Measurements from ENCODE around the gene CENPF. TPM values are rescaled to one million over a fixed set of nuclear protein-coding genes. Genes with fewer than 3 reads are reported as not detected.

The CENPF gene
- total RNA-seq, 1 donor from 2014 or later = 3.5 TPM

DNA sequence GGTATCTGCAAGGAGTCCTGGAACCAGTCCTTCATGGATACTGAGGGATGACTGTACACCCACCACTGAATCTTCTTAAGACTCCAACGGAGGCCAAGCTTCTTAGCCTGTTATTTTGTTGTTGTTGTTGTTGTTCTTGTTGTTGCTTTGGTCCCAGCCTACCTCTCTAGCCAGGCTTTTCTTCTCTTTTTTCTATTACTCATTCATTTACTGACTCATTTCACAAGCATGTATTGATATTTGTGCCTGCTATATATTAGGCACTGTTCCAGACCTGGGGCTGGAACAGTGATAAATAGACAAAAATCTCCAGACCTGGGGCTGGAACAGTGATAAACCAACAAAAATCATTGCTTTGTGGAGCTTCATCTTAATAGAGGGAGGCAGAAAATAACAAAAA is 20.4 kb downstream of the CENPF start:
- no peak for DNase-seq (ENCODE audit: low spot score)

DNA sequence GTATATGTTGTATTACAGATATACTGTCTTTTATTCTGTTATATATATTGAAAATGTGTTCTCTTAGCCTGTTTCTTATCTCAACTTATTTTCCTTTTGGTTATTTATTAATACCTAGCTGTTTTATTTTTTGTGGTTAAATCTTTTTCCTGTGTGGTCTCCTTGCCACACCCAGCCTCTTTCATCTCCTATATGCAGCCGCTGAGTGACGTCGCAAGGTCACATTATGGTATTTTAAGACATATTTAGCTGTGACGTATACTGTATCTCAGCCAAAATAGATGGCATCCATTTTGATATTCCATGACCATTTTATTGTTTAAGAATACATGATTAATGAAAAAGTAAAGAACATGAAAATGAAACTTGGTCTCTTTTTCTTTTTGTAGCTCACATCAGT is 29.1 kb downstream of the CENPF start:
- no peak for DNase-seq (ENCODE audit: low spot score)

DNA sequence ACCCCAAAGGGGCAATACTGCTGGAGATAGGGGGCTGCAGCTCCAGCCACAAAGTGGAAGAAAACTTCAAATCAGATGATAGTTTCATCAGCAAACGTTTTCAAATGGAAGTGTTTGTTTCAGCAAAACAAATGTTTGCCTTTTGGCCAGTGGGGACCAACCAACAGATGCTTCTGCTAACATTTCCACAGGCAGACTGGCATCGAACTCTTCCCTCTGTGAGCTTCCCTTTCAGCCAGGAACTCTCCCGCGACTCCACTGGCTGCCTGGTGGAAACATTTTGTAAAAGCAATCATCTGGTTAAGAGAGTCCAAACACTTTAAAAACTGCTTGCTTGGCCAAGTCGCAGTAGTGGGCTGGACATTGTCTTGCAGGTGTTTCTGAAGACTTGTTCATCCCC is 30.7 kb downstream of the CENPF start:
- no peak for DNase-seq (ENCODE audit: low spot score)

DNA sequence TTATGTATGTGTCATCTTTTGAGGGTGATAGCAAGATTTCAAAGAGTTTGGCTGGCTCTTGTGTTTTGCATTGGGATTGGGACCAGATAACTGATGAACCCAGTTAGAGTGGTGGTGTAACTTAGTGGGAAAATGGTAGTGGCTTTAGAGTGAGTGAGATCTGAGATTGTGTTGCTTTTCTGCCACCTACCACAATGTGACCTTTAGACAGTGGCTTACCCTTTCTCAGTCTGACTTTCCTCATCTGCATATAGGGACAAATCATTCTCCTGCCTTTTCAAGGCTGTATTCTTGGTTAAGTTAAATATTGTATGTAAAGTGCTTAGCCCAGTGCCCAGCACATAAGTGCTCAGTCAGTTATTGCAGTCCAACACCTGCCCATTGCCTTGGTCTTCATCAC is 31.3 kb downstream of the CENPF start:
- no peak for DNase-seq (ENCODE audit: low spot score)

DNA sequence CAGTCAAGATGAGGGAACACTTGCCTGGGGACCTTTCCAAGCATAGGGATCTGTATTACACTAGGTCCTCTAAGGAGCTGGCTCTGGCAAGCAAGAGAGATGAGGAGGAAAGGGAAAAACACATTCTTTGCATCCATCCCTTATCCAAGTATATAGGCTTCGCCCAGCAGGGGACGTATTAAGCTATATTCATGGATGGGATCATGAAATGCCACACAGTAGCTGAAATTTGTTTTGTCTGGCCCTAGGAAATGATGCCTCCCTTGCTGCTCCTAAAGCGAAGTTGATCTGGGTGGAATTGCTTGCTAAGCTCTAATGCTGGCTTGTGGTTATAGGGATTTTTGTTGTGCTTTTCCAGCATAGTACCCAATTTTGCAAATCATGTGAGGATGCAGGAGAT is 32.1 kb downstream of the CENPF start:
- DNase-seq (ENCODE audit: low spot score) = no peak

DNA sequence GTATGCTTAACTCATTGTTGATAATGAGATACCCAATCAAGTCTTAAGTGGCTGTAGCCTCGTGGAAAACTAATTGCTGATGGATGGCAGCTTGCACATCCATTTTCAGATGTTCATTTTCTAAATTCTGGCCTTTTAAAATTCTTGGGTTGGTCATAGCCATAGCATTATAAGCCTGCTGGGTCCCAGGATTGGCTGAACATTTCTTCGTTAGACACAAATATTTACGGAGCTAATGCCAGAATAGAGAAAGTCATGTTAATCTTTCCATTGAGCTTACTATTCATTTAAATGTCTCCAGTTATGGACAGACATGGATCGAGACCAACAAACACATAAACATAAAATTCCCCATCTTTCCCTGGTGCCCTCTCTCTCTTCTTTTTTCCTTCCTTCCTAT is 32.5 kb downstream of the CENPF start:
- DNase-seq (ENCODE audit: low spot score) = no peak

DNA sequence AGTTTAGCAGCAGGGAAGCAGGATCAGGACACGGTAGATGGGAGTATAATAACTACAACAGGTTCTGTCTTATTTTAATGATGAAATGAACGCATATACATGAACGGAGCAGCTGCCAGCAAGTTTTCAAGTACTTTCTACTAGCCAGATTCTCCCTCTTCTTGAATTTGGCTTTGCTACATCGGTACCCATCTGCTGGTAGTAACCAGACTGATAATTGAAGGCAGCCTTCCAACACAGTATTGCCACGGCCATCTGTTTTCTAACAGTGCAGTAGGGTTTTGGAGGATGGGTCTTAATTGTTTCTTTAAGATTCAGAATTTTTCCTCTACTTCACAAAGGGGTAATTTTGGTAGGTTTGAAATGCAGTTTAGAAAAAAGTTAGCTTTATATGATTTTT is 33.4 kb downstream of the CENPF start:
- DNase-seq (ENCODE audit: low spot score) = no peak

DNA sequence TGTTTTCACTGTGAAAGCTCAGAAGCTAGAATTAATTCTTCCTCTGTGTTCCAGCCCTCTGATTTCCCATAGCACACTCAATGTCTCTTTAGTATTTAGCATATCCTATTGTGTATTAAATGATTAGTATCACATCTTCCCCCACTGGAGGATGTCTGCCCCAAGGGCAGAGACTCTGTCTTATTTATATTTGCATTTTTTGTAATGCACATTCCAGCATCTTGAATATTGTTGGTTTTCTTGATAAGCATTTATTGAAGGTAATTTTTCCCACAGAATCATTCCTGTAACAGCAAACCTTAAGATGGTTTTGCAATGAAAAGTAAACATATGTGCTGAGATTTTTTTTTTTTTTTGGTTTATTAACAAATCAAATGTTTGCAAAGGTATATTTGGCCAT is 34.1 kb downstream of the CENPF start:
- DNase-seq (ENCODE audit: low spot score) = no peak

DNA sequence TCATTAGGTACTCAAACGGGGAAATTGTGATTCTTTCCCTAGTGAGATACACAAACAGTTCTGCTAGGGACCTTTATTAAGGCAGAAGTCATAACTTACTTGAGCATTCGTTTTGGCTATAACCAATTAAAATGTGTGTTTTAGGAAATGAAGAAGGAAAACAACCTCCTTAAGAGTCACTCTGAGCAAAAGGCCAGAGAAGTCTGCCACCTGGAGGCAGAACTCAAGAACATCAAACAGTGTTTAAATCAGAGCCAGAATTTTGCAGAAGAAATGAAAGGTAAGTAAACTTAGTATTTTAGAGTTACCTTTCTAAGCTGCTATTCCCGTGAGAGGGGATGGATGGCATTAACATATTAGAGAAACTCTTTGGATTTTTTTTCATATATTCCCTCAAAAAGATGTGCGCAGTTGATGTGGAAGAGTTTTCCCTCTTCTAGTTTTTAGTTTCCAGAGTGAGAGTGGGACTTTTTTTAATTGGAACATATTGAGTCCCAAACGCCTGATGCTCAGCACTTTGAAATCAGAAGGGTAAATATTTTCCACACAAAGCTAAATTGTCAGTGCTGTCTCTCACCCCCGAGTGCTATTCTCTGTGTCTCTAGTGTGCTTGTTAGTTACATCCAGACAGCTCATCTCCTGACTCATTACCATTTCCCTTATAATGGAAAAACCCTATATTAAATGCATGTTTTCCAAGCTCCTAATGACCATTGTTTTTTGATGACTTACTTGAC is 34.9 kb downstream of the CENPF start:
- no peak for DNase-seq (ENCODE audit: low spot score)

DNA sequence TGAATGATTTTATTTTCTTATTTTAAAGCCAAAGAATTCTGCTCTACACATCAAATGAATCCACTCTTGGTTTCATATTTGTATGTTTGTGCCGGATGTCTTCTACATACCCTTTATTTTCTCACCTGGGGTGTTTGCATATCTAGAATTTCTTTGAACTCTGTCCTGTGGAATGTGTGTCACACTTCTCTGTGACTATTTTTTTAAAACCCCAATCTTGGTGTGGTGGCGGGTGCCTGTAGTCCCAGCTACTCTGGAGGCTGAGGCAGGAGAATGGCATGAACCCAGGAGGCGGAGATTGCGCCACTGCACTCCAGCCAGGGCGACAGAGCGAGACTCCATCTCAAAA is 35.4 kb downstream of the CENPF start:
- DNase-seq (ENCODE audit: low spot score) = no peak

DNA sequence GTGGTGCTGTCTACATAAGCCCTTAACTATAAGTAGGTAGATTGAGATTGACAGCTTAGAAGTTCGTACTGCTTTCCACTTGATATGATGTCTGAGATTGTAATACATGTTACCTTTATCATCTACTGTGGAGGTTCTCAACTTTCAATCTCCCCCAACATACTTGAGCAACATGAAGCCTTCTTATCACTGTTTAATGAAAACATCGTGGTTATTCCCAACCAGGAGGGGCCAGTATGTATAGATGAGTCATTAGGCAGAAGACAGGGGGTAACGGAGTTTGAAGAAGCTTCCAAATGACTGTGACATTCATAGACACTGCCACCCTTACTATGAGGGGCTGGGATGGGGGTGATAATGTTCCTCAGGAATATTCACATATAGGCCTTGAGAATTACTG is 36.0 kb downstream of the CENPF start:
- DNase-seq (ENCODE audit: low spot score) = no peak

DNA sequence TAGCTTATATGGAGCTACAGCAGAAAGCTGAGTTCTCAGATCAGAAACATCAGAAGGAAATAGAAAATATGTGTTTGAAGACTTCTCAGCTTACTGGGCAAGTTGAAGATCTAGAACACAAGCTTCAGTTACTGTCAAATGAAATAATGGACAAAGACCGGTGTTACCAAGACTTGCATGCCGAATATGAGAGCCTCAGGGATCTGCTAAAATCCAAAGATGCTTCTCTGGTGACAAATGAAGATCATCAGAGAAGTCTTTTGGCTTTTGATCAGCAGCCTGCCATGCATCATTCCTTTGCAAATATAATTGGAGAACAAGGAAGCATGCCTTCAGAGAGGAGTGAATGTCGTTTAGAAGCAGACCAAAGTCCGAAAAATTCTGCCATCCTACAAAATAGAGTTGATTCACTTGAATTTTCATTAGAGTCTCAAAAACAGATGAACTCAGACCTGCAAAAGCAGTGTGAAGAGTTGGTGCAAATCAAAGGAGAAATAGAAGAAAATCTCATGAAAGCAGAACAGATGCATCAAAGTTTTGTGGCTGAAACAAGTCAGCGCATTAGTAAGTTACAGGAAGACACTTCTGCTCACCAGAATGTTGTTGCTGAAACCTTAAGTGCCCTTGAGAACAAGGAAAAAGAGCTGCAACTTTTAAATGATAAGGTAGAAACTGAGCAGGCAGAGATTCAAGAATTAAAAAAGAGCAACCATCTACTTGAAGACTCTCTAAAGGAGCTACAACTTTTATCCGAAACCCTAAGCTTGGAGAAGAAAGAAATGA is 37.6 kb downstream of the CENPF start:
- DNase-seq (ENCODE audit: low spot score) = no peak

DNA sequence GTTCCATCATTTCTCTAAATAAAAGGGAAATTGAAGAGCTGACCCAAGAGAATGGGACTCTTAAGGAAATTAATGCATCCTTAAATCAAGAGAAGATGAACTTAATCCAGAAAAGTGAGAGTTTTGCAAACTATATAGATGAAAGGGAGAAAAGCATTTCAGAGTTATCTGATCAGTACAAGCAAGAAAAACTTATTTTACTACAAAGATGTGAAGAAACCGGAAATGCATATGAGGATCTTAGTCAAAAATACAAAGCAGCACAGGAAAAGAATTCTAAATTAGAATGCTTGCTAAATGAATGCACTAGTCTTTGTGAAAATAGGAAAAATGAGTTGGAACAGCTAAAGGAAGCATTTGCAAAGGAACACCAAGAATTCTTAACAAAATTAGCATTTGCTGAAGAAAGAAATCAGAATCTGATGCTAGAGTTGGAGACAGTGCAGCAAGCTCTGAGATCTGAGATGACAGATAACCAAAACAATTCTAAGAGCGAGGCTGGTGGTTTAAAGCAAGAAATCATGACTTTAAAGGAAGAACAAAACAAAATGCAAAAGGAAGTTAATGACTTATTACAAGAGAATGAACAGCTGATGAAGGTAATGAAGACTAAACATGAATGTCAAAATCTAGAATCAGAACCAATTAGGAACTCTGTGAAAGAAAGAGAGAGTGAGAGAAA is 38.4 kb downstream of the CENPF start:
- DNase-seq (ENCODE audit: low spot score) = no peak

DNA sequence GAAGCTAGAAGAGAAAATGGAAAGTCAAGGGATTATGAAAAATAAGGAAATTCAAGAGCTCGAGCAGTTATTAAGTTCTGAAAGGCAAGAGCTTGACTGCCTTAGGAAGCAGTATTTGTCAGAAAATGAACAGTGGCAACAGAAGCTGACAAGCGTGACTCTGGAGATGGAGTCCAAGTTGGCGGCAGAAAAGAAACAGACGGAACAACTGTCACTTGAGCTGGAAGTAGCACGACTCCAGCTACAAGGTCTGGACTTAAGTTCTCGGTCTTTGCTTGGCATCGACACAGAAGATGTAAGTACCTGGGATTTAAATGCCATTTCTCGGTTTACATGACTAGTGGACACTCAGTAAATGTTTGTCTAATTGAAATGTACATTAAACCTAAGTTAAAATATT is 40.0 kb downstream of the CENPF start:
- no peak for DNase-seq (ENCODE audit: low spot score)

DNA sequence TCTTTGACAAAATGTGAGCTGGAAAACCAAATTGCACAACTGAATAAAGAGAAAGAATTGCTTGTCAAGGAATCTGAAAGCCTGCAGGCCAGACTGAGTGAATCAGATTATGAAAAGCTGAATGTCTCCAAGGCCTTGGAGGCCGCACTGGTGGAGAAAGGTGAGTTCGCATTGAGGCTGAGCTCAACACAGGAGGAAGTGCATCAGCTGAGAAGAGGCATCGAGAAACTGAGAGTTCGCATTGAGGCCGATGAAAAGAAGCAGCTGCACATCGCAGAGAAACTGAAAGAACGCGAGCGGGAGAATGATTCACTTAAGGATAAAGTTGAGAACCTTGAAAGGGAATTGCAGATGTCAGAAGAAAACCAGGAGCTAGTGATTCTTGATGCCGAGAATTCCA is 42.7 kb downstream of the CENPF start:
- DNase-seq (ENCODE audit: low spot score) = no peak

DNA sequence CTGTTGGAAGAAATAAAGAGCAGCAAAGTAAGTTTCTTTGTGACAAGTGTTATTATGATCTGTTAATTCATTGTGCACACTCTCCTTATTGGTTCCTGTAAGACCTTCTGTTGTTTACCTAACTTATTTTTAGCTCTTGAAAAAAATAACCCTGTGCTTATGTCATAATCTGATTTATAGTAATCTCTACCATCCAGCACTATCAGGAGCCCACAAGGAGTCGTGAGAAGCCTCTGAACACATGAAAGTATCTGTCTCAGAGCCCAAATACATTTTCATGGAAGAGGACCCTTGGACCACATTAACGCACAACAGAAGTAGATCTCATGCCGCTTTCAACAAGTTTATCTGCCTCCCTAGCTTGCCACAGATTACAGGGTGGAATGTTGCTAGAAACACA is 45.8 kb downstream of the CENPF start:
- DNase-seq (ENCODE audit: low spot score) = no peak

DNA sequence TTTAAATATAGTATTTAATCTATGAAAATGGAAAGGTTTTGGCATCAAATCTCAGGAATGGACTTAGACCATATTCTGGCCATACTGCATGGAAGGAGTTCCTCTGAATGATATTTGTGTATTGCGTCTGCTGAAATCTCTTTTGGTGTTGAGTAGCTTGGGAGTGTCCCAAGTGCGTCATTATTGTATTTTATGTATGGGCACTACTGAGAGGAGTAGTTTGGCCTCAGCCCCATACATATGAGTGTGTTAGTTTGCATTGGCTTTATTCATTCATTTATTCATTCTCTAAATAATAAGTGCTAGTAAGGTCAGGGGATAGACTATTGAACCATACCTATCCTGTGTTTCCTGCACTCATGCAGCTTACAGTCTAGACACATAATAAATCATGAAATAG is 46.6 kb downstream of the CENPF start:
- DNase-seq (ENCODE audit: low spot score) = no peak

DNA sequence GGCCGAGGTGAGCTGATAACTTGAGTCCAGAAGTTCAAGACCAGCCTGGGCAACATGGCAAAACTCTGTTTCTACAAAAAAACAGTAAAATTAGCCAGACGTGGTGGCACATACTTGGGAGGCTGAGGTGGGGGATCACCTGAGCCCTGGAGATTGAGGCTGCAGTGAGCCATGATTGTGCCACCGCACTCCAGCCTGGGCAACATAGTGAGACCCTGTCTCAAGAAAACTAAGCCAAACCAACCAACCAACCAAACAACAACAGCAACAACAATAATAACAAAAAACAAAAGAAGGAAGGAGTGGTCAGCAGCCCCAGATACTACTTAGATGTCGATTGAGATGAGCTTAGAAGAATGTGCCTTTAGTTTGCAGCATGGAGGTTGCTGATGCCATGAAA is 47.7 kb downstream of the CENPF start:
- DNase-seq (ENCODE audit: low spot score) = no peak

DNA sequence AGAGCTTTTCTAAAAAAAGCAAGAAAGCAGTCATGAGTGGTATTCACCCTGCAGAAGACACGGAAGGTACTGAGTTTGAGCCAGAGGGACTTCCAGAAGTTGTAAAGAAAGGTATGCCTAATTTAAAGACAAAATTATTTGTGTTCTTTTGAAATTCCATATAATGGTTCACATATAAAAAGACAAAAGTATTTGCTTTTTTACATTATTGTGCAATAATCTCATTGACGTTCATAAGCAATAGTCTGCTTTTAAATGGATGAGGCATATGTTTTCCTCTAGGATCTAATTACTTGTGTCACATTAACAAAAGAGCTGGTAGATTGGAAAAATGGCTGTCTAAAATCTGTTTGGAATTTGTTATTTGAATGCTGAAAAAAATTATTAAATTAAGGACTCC is 54.3 kb downstream of the CENPF start:
- DNase-seq (ENCODE audit: low spot score) = no peak

DNA sequence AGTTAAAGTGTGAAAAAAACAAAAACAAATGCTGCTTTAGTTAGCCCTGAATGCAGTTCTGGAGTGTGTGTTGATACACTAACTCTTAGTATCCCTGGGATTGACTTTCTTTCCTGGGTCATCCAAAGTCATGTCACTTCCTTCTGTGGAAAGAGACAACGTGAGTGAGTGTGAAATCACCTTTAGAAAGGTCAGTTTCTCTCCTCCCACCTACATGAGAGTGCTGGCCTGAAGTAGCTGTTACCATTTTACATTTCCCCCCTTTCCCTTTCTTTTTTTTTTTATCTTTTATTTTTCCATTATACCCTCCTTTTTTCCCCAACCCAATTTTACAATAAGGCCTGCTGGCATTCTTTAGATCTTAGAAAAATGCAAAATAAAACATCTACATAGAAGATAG is 55.2 kb downstream of the CENPF start:
- DNase-seq (ENCODE audit: low spot score) = no peak

DNA sequence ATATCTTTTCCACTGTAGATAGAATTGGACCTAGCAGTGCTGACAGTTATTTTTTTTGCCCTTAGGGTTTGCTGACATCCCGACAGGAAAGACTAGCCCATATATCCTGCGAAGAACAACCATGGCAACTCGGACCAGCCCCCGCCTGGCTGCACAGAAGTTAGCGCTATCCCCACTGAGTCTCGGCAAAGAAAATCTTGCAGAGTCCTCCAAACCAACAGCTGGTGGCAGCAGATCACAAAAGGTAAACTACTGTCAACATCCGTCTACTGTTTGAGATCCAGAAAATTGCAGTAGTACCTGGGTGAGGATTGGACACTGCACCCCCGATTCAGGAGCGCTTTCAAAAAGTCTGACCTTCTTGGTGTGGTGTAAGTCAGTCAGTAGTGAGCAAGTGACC is 55.8 kb downstream of the CENPF start:
- no peak for DNase-seq (ENCODE audit: low spot score)

DNA sequence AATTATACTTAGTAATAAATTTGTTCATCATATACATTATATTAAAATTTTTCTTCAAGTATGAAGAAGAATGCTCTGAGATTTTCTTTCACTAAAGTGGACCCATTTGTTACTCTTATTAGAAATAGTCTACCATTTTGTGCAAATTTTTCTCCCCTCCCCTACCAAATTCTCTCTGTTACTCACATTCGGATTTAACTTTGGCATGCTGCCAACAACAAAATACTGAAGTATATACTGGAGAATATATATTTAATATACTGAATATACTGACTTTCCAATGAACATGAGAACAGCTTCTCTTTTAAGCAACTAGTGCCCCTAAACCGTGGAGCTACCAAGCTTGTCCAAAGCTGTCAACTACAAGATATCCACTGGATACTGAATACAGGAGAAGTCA is 57.2 kb downstream of the CENPF start:
- no peak for DNase-seq (ENCODE audit: low spot score)

DNA sequence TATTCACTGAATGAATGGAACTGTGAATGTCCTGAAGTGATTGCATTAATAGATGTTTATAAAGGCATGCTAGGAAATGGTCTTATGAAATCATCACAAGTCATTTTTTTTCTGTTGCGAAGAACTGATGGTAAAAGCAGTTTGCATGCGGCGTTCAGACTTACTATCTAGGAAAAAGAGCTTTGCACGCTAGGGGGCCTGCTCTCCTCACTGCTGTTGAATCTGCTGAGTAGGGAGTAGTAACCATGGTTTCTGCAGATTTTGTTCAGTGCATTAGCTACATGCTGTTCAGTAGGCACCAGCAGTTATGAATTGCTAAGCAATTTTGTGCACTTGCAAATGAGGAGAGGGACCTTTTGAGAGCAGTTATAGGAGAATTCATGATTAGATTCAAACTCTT is 57.9 kb downstream of the CENPF start:
- peak; percentile 46 for DNase-seq (ENCODE audit: low spot score)

Data from mucosa of gallbladder (tissue), 1 donor.